Bronchial epithelial cell (primary cell): ENCODE results near the gene RAVER1. TPM values are rescaled to one million over a fixed set of nuclear protein-coding genes. Genes with fewer than 3 reads are reported as not detected.

Experiments used
- DNase-seq: peaks from one replicate; pipeline ENCODE4 v3.0.0-alpha.2; 2010; ENCODE audit warnings: low read depth
- FAIRE-seq: peaks from 2 replicates; lab custom pipeline; 2011; peaks lifted over from hg19 to GRCh38; lab: Jason Lieb, UNC
- H3K27me3 ChIP-seq: 2 replicates; pipeline ENCODE4 v1.5.1; 2011; ENCODE audit warnings: low read length; ENCODE audit not compliant: control insufficient read depth, insufficient read depth
- H3K36me3 ChIP-seq: 2 replicates; pipeline ENCODE4 v1.5.1; 2011; ENCODE audit warnings: low read length; ENCODE audit not compliant: control insufficient read depth, insufficient read depth
- H3K4me3 ChIP-seq: 2 replicates; pipeline ENCODE4 v1.5.1; 2011; ENCODE audit warnings: mild to moderate bottlenecking, low read depth, low read length, control low read depth
- CTCF ChIP-seq: IDR thresholded peaks from 2 replicates; pipeline ENCODE4 v1.5.1; 2011; ENCODE audit warnings: mild to moderate bottlenecking, moderate library complexity, low read length, control low read depth, inconsistent platforms; ENCODE audit not compliant: insufficient read depth, severe bottlenecking
- total RNA-seq: library from RNA; depleted of rRNA; stranded (reverse); fragments of >200 nt; gene quantifications from 2 replicates; pipeline ENCODE4 v1.2.1, GENCODE V29; 2014

Gene RAVER1
- total RNA-seq, 1 donor from 2014 or later = 4.2 TPM

- H3K36me3 ChIP-seq = peaks cover 14% of the 10 kb centered on the region
- FAIRE-seq (no peak), DNase-seq (no peak)
- H3K27me3 ChIP-seq = no peaks in the 10 kb centered on the region
- TF ChIP-seq CTCF = no peak
- no peak overlapping the region for H3K4me3 ChIP-seq
These were observed 39.0 kb downstream of the RAVER1 start for GRCh38 chr19:10294368-10294697.

- FAIRE-seq (no peak), DNase-seq (no peak)
- H3K36me3 ChIP-seq = peaks cover 14% of the 10 kb centered on the region
- no peak for TF ChIP-seq CTCF
- no peaks in the 10 kb centered on the region for H3K27me3 ChIP-seq
- no peak overlapping the region for H3K4me3 ChIP-seq
These were observed 39.5 kb downstream of the RAVER1 start for GRCh38 chr19:10293637-10294367.

DNA sequence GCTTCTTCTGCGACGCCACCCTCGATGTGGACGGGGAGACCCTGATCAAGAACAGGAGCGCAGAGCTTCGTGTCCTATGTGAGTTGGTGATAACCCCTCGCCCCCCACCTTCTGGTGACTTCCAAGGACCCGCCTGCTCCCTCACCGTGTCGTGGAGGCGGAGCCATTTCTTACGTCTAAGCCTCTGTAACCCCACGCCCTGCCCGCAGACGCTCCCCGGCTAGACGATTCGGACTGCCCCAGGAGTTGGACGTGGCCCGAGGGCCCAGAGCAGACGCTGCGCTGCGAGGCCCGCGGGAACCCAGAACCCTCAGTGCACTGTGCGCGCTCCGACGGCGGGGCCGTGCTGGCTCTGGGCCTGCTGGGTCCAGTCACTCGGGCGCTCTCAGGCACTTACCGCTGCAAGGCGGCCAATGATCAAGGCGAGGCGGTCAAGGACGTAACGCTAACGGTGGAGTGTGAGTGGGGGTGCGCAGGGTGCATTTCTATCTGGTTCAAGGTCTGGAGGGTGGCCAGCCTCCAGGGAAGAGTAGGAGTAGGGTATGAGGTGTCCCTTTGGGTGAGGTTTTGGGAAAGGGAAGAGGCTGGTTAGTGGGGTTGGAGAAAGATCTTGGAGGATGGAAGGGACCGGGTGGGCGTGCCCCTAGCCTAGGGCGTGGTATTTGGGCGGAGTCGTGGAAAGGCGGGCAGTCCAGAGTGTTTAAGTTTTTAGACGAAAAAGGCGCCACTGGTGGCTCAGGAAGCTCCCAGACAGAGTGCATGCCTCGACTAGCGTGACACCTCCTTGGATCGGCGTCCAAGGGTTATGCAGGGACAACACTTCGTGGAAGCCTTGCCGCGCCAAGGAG lies 40.3 kb downstream of the RAVER1 start:
- no peak overlapping the region for H3K4me3 ChIP-seq
- FAIRE-seq = no peak
- no peaks in the 10 kb centered on the region for H3K27me3 ChIP-seq
- TF ChIP-seq CTCF = no peak
- DNase-seq = no peak
- H3K36me3 ChIP-seq = peaks cover 14% of the 10 kb centered on the region

- FAIRE-seq = no peak
These were observed 41.0 kb downstream of the RAVER1 start for GRCh38 chr19:10292206-10292788.

More at GRCh38 chr19:10292206-10292788, 41.0 kb downstream of the RAVER1 start:
- TF ChIP-seq CTCF = no peak
- peak overlapping the region; percentile 67 for H3K4me3 ChIP-seq
- DNase-seq = peak; percentile 55
- peaks cover 14% of the 10 kb centered on the region for H3K36me3 ChIP-seq
- H3K27me3 ChIP-seq = no peaks in the 10 kb centered on the region
